ENCODE results near the gene KCNC4. TPM values are rescaled to one million over a fixed set of nuclear protein-coding genes. Genes with fewer than 3 reads are reported as not detected.

KCNC4 gene
- total and polyA plus RNA-seq, 5 donors, result 4.1 to 8.5 (median 6.7) TPM

- 63% methylated on average over 15 of the region's 15 CpGs for WGBS
- intact Hi-C loops (cut with DNase I), result no loop called here
- Histone ChIP-seq H3K27me3 (ENCODE audit: control insufficient read depth, insufficient read depth) (no peaks in the 10 kb centered on the region), H3K4me1 (ENCODE audit: control insufficient read depth, insufficient read depth, low read length) (no peaks in the 10 kb centered on the region), H3K4me3 (ENCODE audit: low read length) (no peak overlapping the region), H3K9me3 (ENCODE audit: control insufficient read depth, low read length) (no peaks in the 10 kb centered on the region), H3K27ac (ENCODE audit: low read length) (no peak overlapping the region)
- DNase-seq (no peak), ATAC-seq (no peak)
These were observed 36.5 kb upstream of the KCNC4 start for GRCh38 chr1:110173466-110174105.

- Histone ChIP-seq H3K4me1 (ENCODE audit: control insufficient read depth, insufficient read depth, low read length) (no peaks in the 10 kb centered on the region), H3K9me3 (ENCODE audit: control insufficient read depth, low read length) (no peaks in the 10 kb centered on the region), H3K27me3 (ENCODE audit: control insufficient read depth, insufficient read depth) (no peaks in the 10 kb centered on the region), H3K27ac (ENCODE audit: low read length) (no peak overlapping the region), H3K4me3 (ENCODE audit: low read length) (no peak overlapping the region)
- DNase-seq (no peak), ATAC-seq (no peak)
- WGBS, result 55% methylated on average over 2 of the region's 2 CpGs
- intact Hi-C loops (cut with DNase I), result no loop called here
These were observed 35.2 kb upstream of the KCNC4 start for GRCh38 chr1:110174961-110175360.

- Histone ChIP-seq H3K27ac (ENCODE audit: low read length) (no peak overlapping the region), H3K9me3 (ENCODE audit: control insufficient read depth, low read length) (no peaks in the 10 kb centered on the region), H3K4me1 (ENCODE audit: control insufficient read depth, insufficient read depth, low read length) (no peaks in the 10 kb centered on the region), H3K27me3 (ENCODE audit: control insufficient read depth, insufficient read depth) (no peaks in the 10 kb centered on the region), H3K4me3 (ENCODE audit: low read length) (no peak overlapping the region)
- DNase-seq (peak; percentile 38 to 83 (median 75)), ATAC-seq (peak; percentile 39 to 43)
- intact Hi-C loops (cut with DNase I), result no loop called here
- WGBS, result 46% methylated on average over 9 of the region's 9 CpGs
These were observed 33.7 kb upstream of the KCNC4 start for GRCh38 chr1:110176299-110176956.

GRCh38 chr1:110177775-110178174 lies 32.3 kb upstream of the KCNC4 start:
- DNase-seq (no peak), ATAC-seq (no peak)
- no peaks in the 10 kb centered on the region for H3K27me3 ChIP-seq (ENCODE audit: control insufficient read depth, insufficient read depth)
- 52% methylated on average over 4 of the region's 4 CpGs for WGBS
- no peaks in the 10 kb centered on the region for H3K4me1 ChIP-seq (ENCODE audit: control insufficient read depth, insufficient read depth, low read length)
- H3K4me3 ChIP-seq (ENCODE audit: low read length), result no peak overlapping the region
- intact Hi-C loops (cut with DNase I), result no loop called here
- H3K9me3 ChIP-seq (ENCODE audit: control insufficient read depth, low read length), result no peaks in the 10 kb centered on the region
- no peak overlapping the region for H3K27ac ChIP-seq (ENCODE audit: low read length)

DNA sequence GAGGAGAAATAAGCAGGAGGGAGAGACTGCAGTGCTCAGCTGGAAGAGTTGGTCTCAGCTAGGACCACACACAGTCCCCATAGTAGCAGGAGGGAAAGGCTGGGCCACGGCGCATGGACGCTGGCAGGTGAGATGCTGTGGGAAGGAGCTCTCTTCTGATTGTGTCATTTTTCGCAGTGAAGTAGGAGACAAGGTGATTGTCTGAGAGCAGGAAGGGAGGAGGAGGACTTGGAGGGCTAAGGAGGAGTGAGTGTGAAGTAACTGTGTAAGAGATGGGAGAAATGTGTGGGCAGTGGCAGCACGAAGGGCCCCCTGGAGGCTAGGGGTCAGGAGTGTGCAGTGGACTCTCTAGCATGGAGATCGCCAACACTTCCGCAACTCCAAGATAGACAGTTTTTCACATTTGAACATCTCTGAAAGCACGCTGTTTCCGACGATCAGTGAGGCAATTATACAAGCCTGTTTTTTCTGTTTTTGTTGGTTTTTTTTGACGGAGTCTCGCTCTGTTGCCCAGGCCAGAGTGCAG lies 26.4 kb upstream of the KCNC4 start:
- Histone ChIP-seq H3K27ac (ENCODE audit: low read length) (no peak overlapping the region), H3K4me1 (ENCODE audit: control insufficient read depth, insufficient read depth, low read length) (peaks cover 7% of the 10 kb centered on the region), H3K4me3 (ENCODE audit: low read length) (no peak overlapping the region), H3K27me3 (ENCODE audit: control insufficient read depth, insufficient read depth) (no peaks in the 10 kb centered on the region), H3K9me3 (ENCODE audit: control insufficient read depth, low read length) (no peaks in the 10 kb centered on the region)
- WGBS, result 77% methylated on average over 12 of the region's 12 CpGs
- no peak for ATAC-seq
- intact Hi-C loops (cut with DNase I), result no loop called here
- DNase-seq, result no peak

DNA sequence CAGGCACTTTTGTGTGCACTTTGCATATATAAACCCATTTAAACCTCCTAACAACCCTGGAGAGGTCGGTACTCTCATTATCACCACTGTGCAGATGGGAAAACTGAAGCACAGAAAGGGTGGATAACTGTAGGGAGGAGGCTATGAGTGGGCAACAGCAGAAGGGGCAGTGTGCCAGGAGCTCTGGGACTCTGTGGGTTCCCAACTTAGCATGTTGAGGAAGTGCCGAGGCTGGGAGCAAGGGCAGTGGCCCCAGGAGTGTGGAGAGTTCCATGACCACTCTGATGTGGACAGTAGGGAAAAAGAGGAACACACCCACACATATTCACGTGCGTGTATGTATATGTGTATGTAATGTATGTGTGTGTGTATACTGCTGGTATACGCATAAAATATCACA lies 25.7 kb upstream of the KCNC4 start:
- peaks cover 9% of the 10 kb centered on the region for H3K4me1 ChIP-seq (ENCODE audit: control insufficient read depth, insufficient read depth, low read length)
- no peak for DNase-seq
- H3K27me3 ChIP-seq (ENCODE audit: control insufficient read depth, insufficient read depth), result no peaks in the 10 kb centered on the region
- no peak for ATAC-seq
- H3K4me3 ChIP-seq (ENCODE audit: low read length), result no peak overlapping the region
- intact Hi-C loops (cut with DNase I), result no loop called here
- H3K27ac ChIP-seq (ENCODE audit: low read length), result no peak overlapping the region
- H3K9me3 ChIP-seq (ENCODE audit: control insufficient read depth, low read length), result no peaks in the 10 kb centered on the region
- 55% methylated on average over 5 of the region's 5 CpGs for WGBS

GRCh38 chr1:110185181-110185580 lies 24.9 kb upstream of the KCNC4 start:
- H3K4me3 ChIP-seq (ENCODE audit: low read length), result no peak overlapping the region
- DNase-seq, result no peak
- H3K27ac ChIP-seq (ENCODE audit: low read length), result no peak overlapping the region
- intact Hi-C loops (cut with DNase I), result no loop called here
- ATAC-seq, result peak; percentile 43 to 46
- H3K4me1 ChIP-seq (ENCODE audit: control insufficient read depth, insufficient read depth, low read length), result peaks cover 9% of the 10 kb centered on the region
- no peaks in the 10 kb centered on the region for H3K27me3 ChIP-seq (ENCODE audit: control insufficient read depth, insufficient read depth)
- 66% methylated on average over 10 of the region's 10 CpGs for WGBS
- no peaks in the 10 kb centered on the region for H3K9me3 ChIP-seq (ENCODE audit: control insufficient read depth, low read length)

DNA sequence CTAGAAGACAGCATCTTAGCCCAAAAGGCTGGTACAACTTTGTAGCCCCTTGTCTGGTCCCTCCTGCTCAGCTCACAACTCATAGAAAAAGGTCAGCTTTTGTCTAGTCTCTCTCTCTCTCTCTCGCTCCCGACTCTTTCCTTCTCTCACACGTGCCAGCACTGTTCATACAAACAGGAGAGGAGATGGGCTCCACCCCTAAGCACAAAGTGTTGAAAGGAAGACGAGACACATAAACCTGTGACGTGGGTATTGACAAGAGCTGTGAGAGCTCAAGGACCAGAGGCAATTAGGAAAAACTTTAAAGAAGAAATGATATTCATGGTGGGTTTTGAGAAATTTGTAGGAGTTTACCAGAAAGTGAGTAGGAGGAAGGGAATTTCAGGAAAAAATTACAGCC lies 23.6 kb upstream of the KCNC4 start:
- intact Hi-C loops (cut with DNase I), result no loop called here
- ATAC-seq, result peak in 1 of 2 donors; percentile 44
- H3K9me3 ChIP-seq (ENCODE audit: control insufficient read depth, low read length), result no peaks in the 10 kb centered on the region

GRCh38 chr1:110187139-110187890 lies 22.8 kb upstream of the KCNC4 start:
- peaks cover 9% of the 10 kb centered on the region for H3K4me1 ChIP-seq (ENCODE audit: control insufficient read depth, insufficient read depth, low read length)
- no peaks in the 10 kb centered on the region for H3K9me3 ChIP-seq (ENCODE audit: control insufficient read depth, low read length)
- H3K27ac ChIP-seq (ENCODE audit: low read length), result no peak overlapping the region
- DNase-seq (no peak), ATAC-seq (peak; percentile 61 to 64)
- 71% methylated on average over 10 of the region's 10 CpGs for WGBS
- no peaks in the 10 kb centered on the region for H3K27me3 ChIP-seq (ENCODE audit: control insufficient read depth, insufficient read depth)
- intact Hi-C loops (cut with DNase I), result no loop called here
- H3K4me3 ChIP-seq (ENCODE audit: low read length), result no peak overlapping the region

More for the DNA sequence above, 23.6 kb upstream of the KCNC4 start:
- peaks cover 9% of the 10 kb centered on the region for H3K4me1 ChIP-seq (ENCODE audit: control insufficient read depth, insufficient read depth, low read length)
- no peaks in the 10 kb centered on the region for H3K27me3 ChIP-seq (ENCODE audit: control insufficient read depth, insufficient read depth)
- WGBS, result 36% methylated on average over 5 of the region's 5 CpGs
- DNase-seq, result no peak
- peak overlapping the region; percentile 2 for H3K27ac ChIP-seq (ENCODE audit: low read length)
- H3K4me3 ChIP-seq (ENCODE audit: low read length), result no peak overlapping the region

GRCh38 chr1:110188035-110188618 lies 22.0 kb upstream of the KCNC4 start:
- no peaks in the 10 kb centered on the region for H3K9me3 ChIP-seq (ENCODE audit: control insufficient read depth, low read length)
- H3K4me3 ChIP-seq (ENCODE audit: low read length), result no peak overlapping the region
- intact Hi-C loops (cut with DNase I), result no loop called here
- DNase-seq (no peak), ATAC-seq (peak; percentile 69 to 76)
- H3K27me3 ChIP-seq (ENCODE audit: control insufficient read depth, insufficient read depth), result no peaks in the 10 kb centered on the region
- H3K27ac ChIP-seq (ENCODE audit: low read length), result peak overlapping the region; percentile 53
- WGBS, result 27% methylated on average over 6 of the region's 6 CpGs
- peaks cover 9% of the 10 kb centered on the region for H3K4me1 ChIP-seq (ENCODE audit: control insufficient read depth, insufficient read depth, low read length)

DNA sequence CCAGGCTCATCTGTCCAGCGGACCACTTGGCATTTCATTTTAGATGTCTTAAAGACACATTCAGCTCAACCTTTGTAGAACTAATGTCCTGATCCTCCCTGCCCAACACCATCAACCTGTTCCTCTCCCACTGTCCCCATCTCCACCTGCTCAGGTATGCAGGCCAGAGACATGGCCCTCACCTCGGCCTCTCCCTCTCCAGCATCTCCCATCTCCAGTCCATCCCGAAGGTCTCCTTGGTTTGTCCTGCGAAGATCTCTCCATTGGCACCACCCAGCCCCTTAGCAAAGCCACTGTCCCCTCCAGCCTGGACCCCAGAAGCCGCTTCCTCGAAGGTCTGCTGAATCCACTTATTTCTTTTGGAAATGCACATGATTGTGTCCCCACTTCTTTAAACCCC lies 20.9 kb upstream of the KCNC4 start:
- H3K4me1 ChIP-seq (ENCODE audit: control insufficient read depth, insufficient read depth, low read length), result peaks cover 9% of the 10 kb centered on the region
- WGBS, result 90% methylated on average over 6 of the region's 6 CpGs

More for the DNA sequence above, 20.9 kb upstream of the KCNC4 start:
- H3K27me3 ChIP-seq (ENCODE audit: control insufficient read depth, insufficient read depth), result no peaks in the 10 kb centered on the region
- H3K27ac ChIP-seq (ENCODE audit: low read length), result no peak overlapping the region
- H3K9me3 ChIP-seq (ENCODE audit: control insufficient read depth, low read length), result no peaks in the 10 kb centered on the region
- no peak overlapping the region for H3K4me3 ChIP-seq (ENCODE audit: low read length)
- intact Hi-C loops (cut with DNase I), result no loop called here
- no peak for ATAC-seq
- DNase-seq, result no peak

Measured in right cardiac atrium (tissue), 5 donors.